GM18867 (cell line): ENCODE results near the gene MAP1LC3B2.

Experiments used
- ATAC-seq: cut with Tn5 transposase; IDR thresholded peaks from one replicate; pipeline ENCODE4 v1.9.1; 2021; ENCODE audit warnings: mild to moderate bottlenecking, moderate library complexity; ENCODE audit not compliant: unreplicated experiment

The MAP1LC3B2 gene

GRCh38 chr12:116591855-116592637, 32.9 kb downstream of the MAP1LC3B2 start:
- no peak for ATAC-seq

- ATAC-seq = no peak
These were observed 33.5 kb downstream of the MAP1LC3B2 start for GRCh38 chr12:116592731-116593130.

- no peak for ATAC-seq
These were observed 35.3 kb downstream of the MAP1LC3B2 start for GRCh38 chr12:116594325-116595038.

DNA sequence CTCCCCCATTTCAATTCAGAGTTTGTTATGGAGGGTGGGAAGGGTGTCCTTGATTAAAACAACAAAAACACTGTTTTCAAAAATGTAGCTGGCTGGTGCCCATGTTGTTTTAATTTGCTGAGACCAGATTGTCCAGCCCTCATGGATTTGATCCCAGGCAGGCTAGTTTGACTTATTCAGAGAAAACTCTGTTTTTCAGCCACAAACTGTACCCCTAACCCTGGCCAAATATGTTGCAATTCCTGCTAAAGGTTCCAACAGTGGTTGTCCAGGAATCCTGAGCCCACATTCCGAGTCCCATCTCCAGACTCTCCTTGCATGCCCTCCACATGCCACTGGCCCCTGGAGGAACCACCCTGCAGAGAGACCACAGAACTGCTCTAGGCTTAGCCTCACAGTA, 36.0 kb downstream of the MAP1LC3B2 start:
- no peak for ATAC-seq

DNA sequence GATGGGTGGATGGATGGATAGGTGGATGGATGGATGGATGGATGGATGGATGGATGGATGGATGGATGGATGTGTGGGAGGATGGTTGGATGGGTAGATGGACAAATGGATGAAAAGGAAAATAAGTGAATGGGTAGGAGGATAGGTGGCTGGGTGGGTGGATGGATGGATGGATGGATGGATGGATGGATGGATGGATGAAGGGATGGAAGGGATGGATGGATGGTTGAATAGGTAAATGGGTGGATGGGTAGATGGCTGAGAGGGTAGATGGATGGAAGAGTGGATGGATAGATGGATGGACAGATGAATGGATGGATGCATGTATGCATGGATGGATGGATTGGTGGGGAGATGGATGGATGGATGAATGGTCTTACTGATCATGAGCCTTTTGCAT, 36.5 kb downstream of the MAP1LC3B2 start:
- no peak for ATAC-seq

DNA sequence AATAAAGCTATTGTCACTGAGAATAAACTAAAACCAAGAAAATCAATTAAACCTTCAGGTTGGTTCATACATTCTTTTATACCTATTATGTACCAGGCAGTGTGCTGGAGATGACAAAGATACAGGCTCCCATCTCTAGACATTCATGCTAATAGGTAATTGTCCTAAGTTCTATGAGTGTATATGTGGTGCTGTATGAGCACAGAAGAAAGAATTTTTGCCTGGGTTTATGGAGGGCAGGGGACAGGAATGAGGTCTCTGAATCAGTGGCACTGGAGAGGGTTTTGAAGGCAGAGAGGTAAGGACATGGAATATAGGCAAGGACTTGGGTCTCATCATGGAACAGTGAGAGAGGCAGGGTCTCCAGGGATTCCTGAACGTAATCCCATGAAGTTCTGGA, 38.7 kb downstream of the MAP1LC3B2 start:
- no peak for ATAC-seq

GRCh38 chr12:116598311-116599284, 39.4 kb downstream of the MAP1LC3B2 start:
- no peak for ATAC-seq

DNA sequence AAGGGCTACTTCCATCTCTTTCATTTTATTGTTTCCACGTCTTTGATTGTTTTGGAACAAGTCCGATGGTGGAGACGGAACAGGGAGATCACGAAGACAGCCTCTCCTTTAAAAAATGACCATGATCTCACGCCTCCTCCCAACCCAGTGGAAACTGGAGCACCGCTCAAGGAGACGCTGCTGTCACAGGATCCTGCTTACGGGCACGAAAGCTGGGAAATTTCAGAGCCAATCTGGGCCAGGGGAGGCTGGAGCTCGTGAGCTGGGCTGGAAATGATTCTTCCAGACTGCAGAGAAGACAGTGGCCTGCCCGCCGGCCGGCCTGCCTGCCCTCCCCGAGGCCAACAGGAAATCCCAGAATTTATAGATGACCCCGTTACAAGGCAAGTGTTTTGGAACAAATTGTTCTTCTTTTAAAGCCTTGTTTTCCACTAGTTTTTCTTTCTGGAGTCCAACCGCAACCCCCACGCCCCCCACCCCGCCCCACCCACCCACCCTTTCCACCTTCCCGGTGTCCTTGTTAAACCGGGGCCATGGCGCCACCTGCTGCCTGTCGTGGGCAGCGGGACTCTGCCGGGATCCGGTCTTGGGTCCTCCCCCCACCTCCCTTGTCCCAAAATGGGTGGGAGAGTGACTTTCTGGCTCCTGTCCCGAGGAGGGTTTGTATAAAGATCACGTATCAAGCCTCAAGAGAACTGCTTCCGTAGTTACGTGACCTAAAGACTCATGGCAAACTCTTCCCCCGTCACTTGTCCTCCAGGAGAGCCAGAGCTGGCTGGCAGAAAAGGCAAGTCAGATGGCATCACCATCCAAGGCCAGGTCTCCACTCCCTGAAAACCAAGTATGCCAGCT, 40.3 kb downstream of the MAP1LC3B2 start:
- ATAC-seq = no peak

GRCh38 chr12:116600959-116601918, 42.1 kb downstream of the MAP1LC3B2 start:
- no peak for ATAC-seq

DNA sequence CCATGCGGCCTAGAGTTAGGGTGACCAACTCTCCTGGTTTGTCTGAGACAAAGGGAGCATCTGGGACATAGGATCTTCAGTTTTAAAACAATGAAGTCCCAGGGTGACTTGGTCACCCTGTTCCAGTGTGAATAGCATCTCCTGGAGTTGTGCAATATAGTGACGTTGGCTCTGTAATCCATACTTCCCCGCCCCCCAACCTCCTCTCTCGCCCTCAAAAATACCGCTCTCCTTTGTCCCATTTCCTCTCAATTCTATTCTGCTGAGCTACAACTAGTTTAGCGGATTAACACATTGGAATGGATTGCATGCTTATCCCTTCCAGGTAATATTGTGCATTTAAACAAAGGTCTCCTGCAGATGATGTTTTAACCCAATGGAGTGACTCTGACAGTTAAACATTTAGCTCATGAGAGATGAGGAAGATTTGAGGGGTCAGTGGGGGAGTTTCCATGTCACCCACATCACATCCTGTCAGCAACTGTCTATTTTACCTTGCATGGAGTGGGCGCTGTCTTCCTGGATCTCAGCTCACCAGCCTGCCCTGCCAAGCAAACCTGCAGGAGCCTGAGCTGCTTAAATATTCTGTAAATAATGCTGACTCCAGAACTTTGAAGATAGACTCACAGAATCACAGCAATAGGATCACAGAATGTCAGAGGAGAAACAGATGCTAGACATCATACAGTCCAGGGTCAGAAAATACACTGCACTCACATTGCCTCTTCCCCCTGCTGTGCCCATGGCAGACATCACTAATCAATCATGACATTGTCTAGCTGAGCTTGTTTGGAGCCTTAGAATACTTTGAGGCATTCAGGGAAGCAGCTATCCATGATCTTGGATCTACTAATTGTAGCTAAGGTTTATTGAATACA, 43.0 kb downstream of the MAP1LC3B2 start:
- ATAC-seq = no peak

- no peak for ATAC-seq
These were observed 44.5 kb downstream of the MAP1LC3B2 start for GRCh38 chr12:116603546-116604177.

DNA sequence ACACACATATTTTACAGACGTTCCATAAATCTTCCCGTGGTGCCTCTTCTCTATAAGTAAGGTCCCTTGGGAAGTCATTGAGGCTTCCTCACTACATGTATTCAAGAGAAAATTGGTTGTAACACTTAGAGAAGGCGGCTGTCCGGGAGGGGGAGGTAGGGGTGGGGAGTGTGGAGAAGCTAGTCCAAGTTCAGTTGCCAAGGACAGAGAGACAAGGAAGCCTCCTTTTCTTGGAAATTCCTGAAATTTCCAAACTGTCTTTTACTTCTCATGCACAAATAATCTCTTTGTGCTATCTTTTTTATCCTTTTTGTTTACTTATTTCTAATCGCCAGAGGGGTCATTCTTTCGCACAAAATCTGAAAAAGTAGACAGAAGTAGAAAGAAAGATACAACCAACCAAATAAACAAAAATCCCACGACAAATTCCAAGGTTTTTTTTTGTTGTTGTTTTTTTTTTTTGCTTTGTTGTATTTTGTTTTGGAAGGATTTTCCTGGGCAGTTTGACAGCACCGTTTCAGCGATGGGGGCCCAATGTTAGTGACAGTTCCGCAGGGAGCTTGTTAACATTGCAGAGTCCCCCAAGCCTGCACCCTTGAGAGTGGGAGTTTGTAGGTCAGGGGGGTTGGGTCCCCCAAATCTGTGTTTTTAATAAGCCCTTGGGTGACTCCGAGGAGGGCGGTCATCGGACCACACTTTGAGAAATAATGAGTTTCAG, 45.2 kb downstream of the MAP1LC3B2 start:
- no peak for ATAC-seq

GRCh38 chr12:116604951-116605641, 45.9 kb downstream of the MAP1LC3B2 start:
- ATAC-seq = no peak

DNA sequence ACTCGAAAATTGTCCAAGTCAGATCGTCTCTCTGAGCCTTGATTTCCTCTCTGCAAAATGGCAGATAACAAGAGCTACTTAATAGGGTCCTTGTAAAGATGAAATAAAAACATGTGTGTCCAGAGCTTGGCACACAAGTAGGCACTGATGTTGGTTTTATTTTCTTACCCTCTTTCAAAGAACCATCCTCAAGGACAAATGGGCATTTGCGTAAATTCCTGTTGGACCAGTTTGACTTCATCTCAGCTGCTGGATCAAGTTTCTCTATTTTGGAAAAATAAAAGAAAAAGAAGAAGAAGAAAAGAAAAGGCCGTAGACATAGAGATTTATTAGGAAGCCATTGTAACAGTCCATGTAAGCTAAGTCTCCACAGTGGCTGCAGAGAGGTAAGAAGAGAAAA, 47.2 kb downstream of the MAP1LC3B2 start:
- ATAC-seq = no peak

DNA sequence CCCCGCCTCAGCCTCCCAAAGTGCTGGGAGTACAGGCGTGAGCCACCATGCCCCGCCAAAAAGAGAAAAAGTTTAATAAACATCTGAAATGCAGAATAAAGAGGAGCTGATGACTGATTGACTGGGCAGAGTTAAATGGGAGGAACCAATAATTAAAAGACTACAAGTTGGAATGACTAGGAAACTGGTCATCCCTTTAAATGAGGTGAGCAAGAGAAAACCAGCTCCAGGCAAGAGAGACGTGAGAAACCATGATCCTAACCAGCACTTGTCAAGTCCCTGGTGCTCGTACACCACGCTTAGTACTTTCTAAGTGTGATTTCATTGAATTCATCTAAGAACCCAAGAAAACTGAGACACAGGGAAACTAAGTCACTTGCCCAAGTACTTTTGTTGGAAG, 47.9 kb downstream of the MAP1LC3B2 start:
- no peak for ATAC-seq

DNA sequence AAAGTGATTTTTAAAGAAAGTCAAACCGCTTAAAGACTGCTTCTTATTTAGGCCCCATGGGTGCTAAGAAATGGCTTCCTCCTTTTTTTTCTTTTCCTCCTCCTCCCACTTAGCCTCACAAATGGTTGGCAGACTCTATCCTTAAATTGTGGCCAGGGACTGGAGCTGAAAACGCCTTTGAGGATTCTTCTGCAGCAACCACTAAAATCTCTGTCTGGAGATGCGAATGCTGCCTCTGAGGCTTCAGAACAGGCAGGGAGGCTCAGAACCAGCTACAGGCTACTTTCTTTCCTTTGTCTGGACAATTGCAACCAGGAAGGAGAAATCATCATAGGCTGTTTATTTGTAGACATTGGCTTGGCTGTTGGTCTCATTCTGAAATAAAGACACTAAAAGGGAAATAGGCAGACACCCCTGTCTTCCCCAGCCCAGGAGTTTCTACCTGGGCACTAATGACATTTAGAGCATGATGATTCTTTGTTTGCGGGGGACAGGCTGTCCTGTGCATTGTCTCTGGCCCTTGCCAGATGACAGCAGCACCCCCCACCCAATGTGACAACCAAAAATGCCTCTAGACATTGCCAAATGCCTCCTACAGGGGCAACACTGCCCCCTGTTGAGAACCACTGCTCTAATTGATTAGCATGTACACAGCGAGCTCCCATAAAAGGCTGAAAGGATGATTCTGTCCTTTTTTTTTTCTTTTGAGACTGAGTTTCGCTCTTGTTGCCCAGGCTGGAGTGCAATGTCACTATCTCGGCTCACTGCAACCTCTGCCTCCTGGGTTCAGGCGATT, 50.3 kb downstream of the MAP1LC3B2 start:
- ATAC-seq = no peak
